ENCODE results near the gene ITGA8. TPM values are rescaled to one million over a fixed set of nuclear protein-coding genes. Genes with fewer than 3 reads are reported as not detected.

Gene ITGA8
- total RNA-seq, 1 donor from 2014 or later, result 2.5 TPM

DNA sequence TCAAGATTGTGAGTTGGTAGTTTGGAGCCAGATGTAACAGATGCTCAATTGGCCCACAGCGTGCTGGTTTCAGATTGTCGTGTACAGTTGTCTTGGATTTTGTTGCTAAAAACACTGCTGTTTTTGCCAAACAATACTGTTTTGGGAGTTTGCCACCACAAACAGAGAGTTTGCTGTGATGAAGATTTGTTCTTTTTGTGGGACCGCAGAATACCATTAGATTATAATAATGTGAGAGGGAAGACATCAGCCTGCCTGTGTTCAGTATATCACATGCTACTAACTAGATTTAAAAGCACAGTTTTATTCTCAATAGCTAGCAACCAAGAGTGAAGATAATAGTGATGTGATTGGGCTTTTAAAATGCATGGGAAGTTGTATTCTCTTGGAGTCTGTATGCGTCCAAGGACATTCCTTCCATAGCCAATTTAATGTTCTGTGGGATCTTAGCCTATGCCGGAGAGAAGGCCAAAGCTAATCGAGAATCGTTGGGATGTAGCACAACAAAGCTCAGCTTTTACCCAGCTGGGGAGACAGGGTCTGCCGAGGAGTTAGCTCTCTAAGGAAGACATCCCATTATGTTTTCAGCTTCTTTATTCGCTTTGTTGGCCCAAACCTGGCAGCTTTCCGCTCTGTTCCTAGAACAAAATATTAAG is 18.7 kb upstream of the ITGA8 start:
- intact Hi-C loops (cut with DNase I), result no loop called here
- no peak for DNase-seq (ENCODE audit: low spot score)

- DNase-seq (ENCODE audit: low spot score), result no peak
- intact Hi-C loops (cut with DNase I), result no loop called here
Measured at GRCh38 chr10:15737656-15738055, 17.9 kb upstream of the ITGA8 start.

- intact Hi-C loops (cut with DNase I), result no loop called here
- no peak for DNase-seq (ENCODE audit: low spot score)
Measured at GRCh38 chr10:15735763-15736162, 16.0 kb upstream of the ITGA8 start.

DNA sequence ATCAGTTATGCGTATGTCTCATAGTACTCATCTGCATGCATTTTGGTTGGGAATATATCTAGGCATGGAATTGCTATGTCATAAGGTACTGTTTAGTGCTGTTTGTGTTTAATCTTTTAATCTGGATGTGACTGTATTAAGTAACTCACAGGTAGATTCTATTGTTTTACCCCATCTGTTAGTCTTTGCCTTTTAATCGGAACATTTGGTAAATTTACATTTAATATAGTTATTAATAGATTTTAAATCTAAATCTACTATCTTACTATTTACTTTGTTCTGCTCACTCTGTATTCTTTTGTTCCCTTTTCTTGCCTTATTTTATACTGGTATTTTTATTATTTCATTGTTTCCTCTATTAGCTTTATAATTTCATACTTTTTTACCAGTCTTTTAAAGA is 10.6 kb upstream of the ITGA8 start:
- DNase-seq (ENCODE audit: low spot score), result no peak
- intact Hi-C loops (cut with DNase I), result no loop called here

GRCh38 chr10:15729890-15730289 is 10.2 kb upstream of the ITGA8 start:
- intact Hi-C loops (cut with DNase I), result no loop called here
- DNase-seq (ENCODE audit: low spot score), result no peak

- intact Hi-C loops (cut with DNase I), result no loop called here
- DNase-seq (ENCODE audit: low spot score), result no peak
Measured at GRCh38 chr10:15726042-15726441, 6.3 kb upstream of the ITGA8 start.

GRCh38 chr10:15725603-15726002 is 5.9 kb upstream of the ITGA8 start:
- intact Hi-C loops (cut with DNase I), result loop anchor here (2.0 kb wide), 1 partner anchor 291 kb away; no protein-coding TSS in a partner anchor
- DNase-seq (ENCODE audit: low spot score), result no peak

DNA sequence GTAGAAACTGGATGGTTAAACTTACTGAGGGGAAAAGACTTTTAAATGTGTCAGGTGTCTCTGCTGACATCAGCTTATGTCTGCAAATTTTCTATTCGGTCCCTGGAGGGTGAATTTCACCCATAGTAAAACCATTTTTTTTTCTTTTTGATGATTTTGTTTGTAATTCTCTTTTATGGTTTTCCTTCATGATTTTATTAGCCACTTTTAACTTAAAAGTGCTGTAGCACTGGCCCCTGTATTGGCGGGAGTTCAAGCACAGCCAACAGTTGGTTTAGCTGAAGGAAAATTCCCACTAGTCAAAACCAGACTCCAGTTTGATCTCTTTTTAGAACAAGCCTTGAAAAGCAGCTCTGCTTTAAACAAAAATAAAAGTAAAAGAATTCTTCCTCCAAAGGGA is 5.0 kb upstream of the ITGA8 start:
- intact Hi-C loops (cut with DNase I), result loop anchor here (2.0 kb wide), 1 partner anchor 290 kb away; no protein-coding TSS in a partner anchor
- no peak for DNase-seq (ENCODE audit: low spot score)

DNA sequence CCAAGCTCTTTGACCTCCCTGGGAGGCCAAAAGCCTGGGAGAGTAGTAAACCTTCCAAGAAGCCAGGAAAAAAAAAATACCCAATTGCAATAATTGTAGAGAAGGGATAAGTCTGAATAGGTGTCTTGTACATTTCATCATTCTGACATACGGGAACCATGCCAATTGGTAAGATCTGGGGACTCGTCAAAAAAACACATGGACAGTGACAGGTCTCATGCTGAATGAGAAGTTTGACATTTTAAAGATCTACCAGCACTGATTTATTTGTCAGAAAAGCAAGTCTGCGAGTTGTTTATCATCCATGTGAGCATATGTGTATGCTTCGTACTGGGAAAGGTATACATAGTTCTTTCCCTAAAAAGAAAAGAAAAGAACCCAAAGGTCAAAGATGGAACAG is 4.1 kb upstream of the ITGA8 start:
- intact Hi-C loops (cut with DNase I), result loop anchor here (2.0 kb wide), 1 partner anchor 289 kb away; no protein-coding TSS in a partner anchor
- no peak for DNase-seq (ENCODE audit: low spot score)

DNA sequence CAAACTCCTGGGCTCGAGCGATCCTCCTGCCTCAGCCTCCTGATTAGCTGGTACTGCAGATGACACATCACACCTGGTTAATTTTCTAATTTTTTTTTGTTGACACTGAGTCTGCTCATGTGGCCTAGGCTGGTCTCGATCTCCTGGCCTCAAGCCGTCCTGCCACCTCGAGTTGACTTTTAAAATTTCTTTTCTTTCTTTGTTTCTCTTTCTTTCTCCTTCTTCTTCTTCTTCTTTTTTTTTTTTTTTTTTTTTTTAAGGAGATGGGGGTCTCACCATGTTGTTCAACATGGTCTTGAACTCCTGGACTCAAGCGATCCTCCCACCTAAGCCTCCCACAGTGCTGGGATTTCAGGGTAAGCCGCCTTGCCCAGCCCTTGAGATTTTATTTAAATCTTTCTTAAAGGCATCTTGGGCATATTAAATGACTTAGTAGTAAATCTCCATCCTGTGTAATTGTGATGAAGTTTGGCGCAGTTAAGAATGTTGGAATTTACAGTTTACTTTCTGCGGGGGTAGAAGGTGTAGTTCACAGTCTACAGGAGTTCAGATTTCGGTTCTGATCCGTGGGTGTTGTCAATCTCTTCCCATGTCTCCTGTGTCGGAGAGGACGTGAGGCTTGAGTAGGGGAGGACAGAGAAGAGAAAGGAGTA is 1.0 kb upstream of the ITGA8 start:
- intact Hi-C loops (cut with DNase I), result no loop called here
- no peak for DNase-seq (ENCODE audit: low spot score)

- intact Hi-C loops (cut with DNase I), result loop anchor here (2.0 to 5.0 kb wide), 2 partner anchors 106 to 132 kb away; no protein-coding TSS in a partner anchor
- DNase-seq (ENCODE audit: low spot score), result no peak
Measured at GRCh38 chr10:15719049-15719898, 448 bp downstream of the ITGA8 start.

DNA sequence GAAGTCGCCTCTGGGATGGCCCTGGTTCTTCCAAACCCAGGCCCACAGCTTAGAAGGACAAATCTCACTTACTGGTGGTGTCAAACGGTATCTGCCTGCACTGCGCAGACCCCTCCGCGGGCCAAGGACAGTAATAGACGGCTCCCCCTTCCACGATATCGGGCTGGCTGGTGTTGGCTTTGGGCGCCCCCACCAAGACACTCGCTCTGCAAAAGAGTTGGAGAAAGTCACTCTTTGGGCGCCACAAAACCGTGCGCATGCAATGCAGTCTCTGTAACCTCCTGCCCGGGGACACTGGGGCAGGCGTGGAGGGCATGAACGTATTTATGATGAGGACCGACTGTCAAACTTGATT is 1.1 kb downstream of the ITGA8 start:
- no peak for DNase-seq (ENCODE audit: low spot score)
- intact Hi-C loops (cut with DNase I), result loop anchor here (2.0 to 5.0 kb wide), 2 partner anchors 106 to 131 kb away; no protein-coding TSS in a partner anchor

- intact Hi-C loops (cut with DNase I), result loop anchor here (5.0 kb wide), 1 partner anchor 128 kb away; no protein-coding TSS in a partner anchor
- DNase-seq (ENCODE audit: low spot score), result no peak
Measured at GRCh38 chr10:15715619-15716227, 4.0 kb downstream of the ITGA8 start.

DNA sequence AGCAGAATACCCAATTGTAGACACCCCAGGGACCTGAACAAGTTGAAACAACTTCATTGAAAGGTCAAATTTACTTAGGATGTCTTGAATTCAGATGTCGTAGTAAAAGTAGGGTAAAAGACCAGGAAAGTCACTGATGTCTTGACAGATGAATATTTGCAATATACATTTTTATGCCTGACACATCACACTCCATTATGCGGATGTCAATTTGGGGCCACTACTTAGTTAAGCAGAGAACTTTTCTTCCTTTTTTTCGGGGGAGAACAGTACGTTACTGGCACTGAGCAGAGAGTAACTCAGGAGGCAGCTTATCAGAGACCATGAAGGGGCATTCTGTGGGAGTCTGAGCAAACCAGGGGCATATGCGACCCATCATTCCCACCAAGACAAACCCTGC is 4.9 kb downstream of the ITGA8 start:
- no peak for DNase-seq (ENCODE audit: low spot score)
- intact Hi-C loops (cut with DNase I), result loop anchor here (5.0 kb wide), 1 partner anchor 128 kb away; no protein-coding TSS in a partner anchor

DNA sequence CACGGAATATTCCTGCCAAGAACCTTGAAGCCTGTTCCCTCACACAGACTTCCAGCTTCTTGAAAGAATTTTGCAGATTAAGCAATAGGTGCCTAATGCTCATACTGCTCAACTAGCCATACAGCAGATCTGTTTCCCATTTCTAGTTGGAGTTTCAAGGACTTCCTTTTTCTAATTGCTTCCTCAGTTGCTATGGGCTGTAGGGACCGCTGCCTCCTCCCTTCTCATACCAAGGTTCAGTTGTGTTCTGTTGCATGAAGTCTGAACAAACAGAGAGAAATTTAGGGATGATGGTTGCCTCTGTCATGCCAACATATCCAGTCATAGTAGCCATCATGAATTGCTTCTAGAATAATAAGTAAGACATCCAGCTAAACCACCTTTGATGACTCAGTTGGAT is 6.8 kb downstream of the ITGA8 start:
- no peak for DNase-seq (ENCODE audit: low spot score)
- intact Hi-C loops (cut with DNase I), result no loop called here

- intact Hi-C loops (cut with DNase I), result no loop called here
- DNase-seq (ENCODE audit: low spot score), result no peak
Measured at GRCh38 chr10:15710455-15710854, 9.3 kb downstream of the ITGA8 start.

DNA sequence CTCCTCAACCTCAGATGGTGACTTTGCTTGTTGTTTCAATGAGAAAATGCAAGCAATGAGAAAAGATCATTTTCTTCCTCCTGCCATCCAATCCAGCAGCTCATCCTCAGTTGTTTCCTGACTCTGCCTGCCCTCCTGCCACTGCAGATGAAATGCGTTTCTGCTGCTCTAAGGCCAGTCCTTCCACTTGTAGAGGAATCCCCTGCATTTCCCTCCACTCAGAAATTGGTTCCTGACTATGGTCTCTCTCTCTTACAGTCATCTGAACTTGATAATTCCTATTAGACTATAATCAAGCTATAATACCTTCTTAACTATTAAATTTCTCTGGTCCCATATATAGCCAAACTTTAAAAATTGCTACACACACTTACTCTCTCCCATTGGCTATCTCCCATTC is 14.4 kb downstream of the ITGA8 start:
- no peak for DNase-seq (ENCODE audit: low spot score)
- intact Hi-C loops (cut with DNase I), result no loop called here

DNA sequence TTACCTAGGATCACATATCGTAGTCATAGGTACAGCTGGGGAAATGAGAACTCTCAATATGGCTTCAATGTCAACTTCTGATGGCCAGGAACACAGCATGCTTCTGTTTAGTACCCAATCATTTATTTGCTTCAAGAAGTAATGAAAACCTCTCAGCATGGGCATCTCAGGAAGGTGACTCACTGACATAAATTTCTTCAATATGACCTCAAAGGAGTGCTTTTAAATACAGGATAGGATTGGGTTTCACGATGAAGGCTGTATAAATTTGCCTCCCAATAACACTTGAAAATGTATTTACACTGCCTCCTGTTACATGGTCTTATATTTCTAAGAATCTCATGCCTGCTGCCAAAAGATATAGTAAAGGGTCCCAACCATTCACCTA is 15.1 kb downstream of the ITGA8 start:
- intact Hi-C loops (cut with DNase I), result no loop called here
- DNase-seq (ENCODE audit: low spot score), result no peak

DNA sequence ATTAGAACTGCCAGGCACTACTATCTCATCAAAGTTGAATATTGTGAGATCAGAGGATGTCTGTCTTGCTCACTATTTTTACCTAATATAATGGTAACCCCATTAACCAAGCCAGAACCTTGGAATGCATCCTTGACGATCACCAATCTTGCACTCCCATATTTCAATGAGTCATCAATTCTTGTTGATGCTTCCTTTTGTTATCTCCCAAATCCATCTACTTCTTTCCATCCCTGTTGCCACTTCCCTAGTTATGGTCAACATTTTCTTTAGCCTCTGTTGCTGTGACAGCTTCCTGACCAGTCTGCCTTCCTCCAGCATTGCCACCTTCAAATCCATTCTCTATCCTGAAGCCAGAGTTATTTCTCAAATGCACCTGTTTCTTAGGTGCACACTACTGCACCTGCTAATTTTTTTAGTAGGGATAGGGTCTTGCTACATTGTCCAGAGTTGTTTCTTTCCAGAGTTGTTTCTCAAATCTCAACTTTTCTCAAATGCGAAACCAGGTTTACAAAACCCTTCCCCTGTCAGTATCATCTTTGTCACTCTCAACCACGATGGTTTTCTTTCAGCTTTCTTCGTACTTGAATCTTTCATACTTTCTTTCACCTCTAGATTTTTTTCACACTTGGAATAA is 15.7 kb downstream of the ITGA8 start:
- intact Hi-C loops (cut with DNase I), result no loop called here
- DNase-seq (ENCODE audit: low spot score), result no peak
